HEK293T (cell line): ENCODE data around the gene CELF4.

Experiments
- ELF4 ChIP-seq: fragments of 450-650 bp; IDR thresholded peaks from 2 replicates; pipeline ENCODE4 v1.6.1; 2017; ENCODE audit warnings: antibody characterized with exemption
- FOXA1 ChIP-seq: fragments of 450-650 bp; IDR thresholded peaks from 2 replicates; pipeline ENCODE4 v1.6.1; 2016; ENCODE audit warnings: mild to moderate bottlenecking

- TF ChIP-seq ELF4 (no peak), FOXA1 (no peak)
Measured at GRCh38 chr18:37392648-37393047, 172.9 kb downstream of the CELF4 start.
